SK-N-MC (cell line): ENCODE results near the gene SYNGR1.

ENCODE experiments used
- DNase-seq: peaks from one replicate; pipeline ENCODE4 v3.0.0-alpha.2; 2011; ENCODE audit warnings: low read depth, low spot score
- H3K27ac ChIP-seq: fragments of 200-600 bp; sonication (generic); 2 replicates; pipeline ENCODE4 v1.5.1; 2016; ENCODE audit warnings: mixed run types
- H3K36me3 ChIP-seq: fragments of 200-600 bp; sonication (generic); 2 replicates; pipeline ENCODE4 v1.6.1; 2017; ENCODE audit warnings: antibody characterized with exemption, low read length, mixed read lengths; ENCODE audit not compliant: insufficient read depth
- H3K4me3 ChIP-seq: fragments of 200-600 bp; sonication (generic); 2 replicates; pipeline ENCODE4 v1.5.1; 2016
- H3K9ac ChIP-seq: fragments of 200-600 bp; sonication (generic); 2 replicates; pipeline ENCODE4 v1.8.0; 2017; ENCODE audit warnings: mixed run types, mixed read lengths; ENCODE audit not compliant: insufficient read length
- H3K9me3 ChIP-seq: fragments of 200-600 bp; sonication (generic); 2 replicates; pipeline ENCODE4 v1.6.1; 2017; ENCODE audit warnings: low read depth, mild to moderate bottlenecking, antibody characterized with exemption, low read length, moderate library complexity, mixed read lengths
- EZH2 ChIP-seq: fragments of 200-600 bp; sonication (generic); IDR thresholded peaks from one replicate; pipeline ENCODE4 v1.6.1; 2017; ENCODE audit warnings: antibody characterized with exemption
- FOXP2 ChIP-seq: optimal IDR thresholded peaks from 2 replicates; pipeline ENCODE3; 2011; ENCODE audit warnings: mild to moderate bottlenecking, moderate library complexity; ENCODE audit not compliant: insufficient read depth; ENCODE audit errors: extremely low read length, control extremely low read depth
- POLR2AphosphoS5 ChIP-seq: IDR thresholded peaks from 2 replicates; pipeline ENCODE4 v1.6.1; 2012; ENCODE audit warnings: mild to moderate bottlenecking, low read depth, low read length, borderline replicate concordance

Gene SYNGR1

GRCh38 chr22:39426380-39427043 is 76.7 kb downstream of the SYNGR1 start:
- Histone ChIP-seq H3K9ac (no peak overlapping the region), H3K4me3 (no peak overlapping the region), H3K36me3 (peaks cover 19% of the 10 kb centered on the region), H3K9me3 (no peaks in the 10 kb centered on the region), H3K27ac (no peak overlapping the region)
- no peak for DNase-seq
- TF ChIP-seq FOXP2: no peak

GRCh38 chr22:39427751-39428596 is 78.2 kb downstream of the SYNGR1 start:
- Histone ChIP-seq H3K36me3 (peaks cover 12% of the 10 kb centered on the region), H3K9me3 (no peaks in the 10 kb centered on the region), H3K27ac (peak overlapping the region; percentile 52; the same call in 1 of the 2 replicates), H3K9ac (no peak overlapping the region), H3K4me3 (peak overlapping the region; percentile 49; the same call in 1 of the 2 replicates)
- TF ChIP-seq FOXP2: no peak
- no peak for TF ChIP-seq EZH2
- no peak for TF ChIP-seq POLR2AphosphoS5
- DNase-seq: no peak

DNA sequence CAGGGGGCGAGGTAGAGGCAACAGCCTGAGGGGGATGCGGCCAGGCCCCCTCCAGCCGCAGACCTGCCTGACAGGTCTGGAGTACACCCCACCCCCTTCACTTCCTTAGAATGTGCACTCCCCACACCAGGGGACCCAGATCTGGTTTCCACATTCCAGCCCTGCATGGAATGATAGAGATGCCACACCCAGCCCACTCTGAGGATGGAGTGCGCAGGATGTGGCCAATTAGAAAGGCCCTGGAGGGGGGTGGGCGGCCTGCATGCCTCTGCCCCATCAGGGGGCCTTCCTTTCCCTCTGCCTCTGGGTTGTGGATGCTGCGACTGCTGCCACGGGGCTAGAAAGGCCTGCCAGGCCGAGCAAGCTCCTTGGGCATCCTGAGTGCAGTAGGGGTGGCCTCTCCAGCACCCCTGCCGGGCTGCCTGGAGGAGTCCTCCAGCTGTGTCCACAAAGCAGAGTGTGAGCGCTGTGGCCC is 78.8 kb downstream of the SYNGR1 start:
- peak; percentile 50 for DNase-seq
- H3K9ac ChIP-seq: no peak overlapping the region

GRCh38 chr22:39429186-39429585 is 79.4 kb downstream of the SYNGR1 start:
- Histone ChIP-seq H3K4me3 (peak overlapping the region; percentile 49; the same call in 1 of the 2 replicates), H3K9me3 (no peaks in the 10 kb centered on the region), H3K36me3 (peaks cover 7% of the 10 kb centered on the region), H3K27ac (peak overlapping the region; percentile 2; the same call in 1 of the 2 replicates), H3K9ac (no peak overlapping the region)
- TF ChIP-seq FOXP2 (no peak), EZH2 (no peak), POLR2AphosphoS5 (no peak)
- DNase-seq: no peak

More for the DNA sequence above, 78.8 kb downstream of the SYNGR1 start:
- Histone ChIP-seq H3K36me3 (peaks cover 12% of the 10 kb centered on the region), H3K4me3 (peak overlapping the region; percentile 49; the same call in 1 of the 2 replicates), H3K27ac (peak overlapping the region; percentile 2; the same call in 1 of the 2 replicates), H3K9me3 (no peaks in the 10 kb centered on the region)
- peak; percentile 23 for TF ChIP-seq FOXP2
- no peak for TF ChIP-seq EZH2

DNA sequence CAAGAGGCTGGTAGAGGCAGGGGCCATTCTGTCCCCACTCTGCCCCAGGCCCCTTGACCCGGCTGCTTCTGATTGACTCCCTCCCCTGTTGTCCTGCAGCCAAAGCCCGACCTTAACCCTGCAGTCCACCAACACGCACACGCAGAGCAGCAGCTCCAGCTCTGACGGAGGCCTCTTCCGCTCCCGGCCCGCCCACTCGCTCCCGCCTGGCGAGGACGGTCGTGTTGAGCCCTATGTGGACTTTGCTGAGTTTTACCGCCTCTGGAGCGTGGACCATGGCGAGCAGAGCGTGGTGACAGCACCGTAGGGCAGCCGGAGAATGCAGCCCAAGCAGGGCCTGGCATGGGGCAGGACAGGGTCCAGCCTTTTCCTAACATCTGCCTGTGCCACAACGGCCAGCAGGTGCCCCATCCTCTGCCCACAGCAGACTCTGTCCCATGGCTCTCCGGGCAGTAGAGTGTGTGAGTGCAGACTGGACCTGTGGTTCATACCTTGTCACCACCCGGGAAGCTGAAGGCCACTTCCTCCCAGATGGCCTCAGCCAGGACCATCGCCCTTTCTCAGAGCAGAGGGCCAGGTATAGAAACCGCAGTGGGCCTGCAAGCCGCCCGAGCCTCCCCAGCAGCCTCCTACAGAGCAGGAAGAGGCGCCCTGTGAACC is 80.3 kb downstream of the SYNGR1 start:
- peaks cover 7% of the 10 kb centered on the region; the same call in 1 of the 2 replicates for H3K36me3 ChIP-seq
- TF ChIP-seq FOXP2 (no peak), POLR2AphosphoS5 (no peak), EZH2 (no peak)
- no peak for DNase-seq
- no peaks in the 10 kb centered on the region for H3K9me3 ChIP-seq
- H3K4me3 ChIP-seq: no peak overlapping the region
- H3K27ac ChIP-seq: no peak overlapping the region
- no peak overlapping the region for H3K9ac ChIP-seq

- TF ChIP-seq FOXP2 (no peak), POLR2AphosphoS5 (no peak), EZH2 (no peak)
- no peaks in the 10 kb centered on the region for H3K9me3 ChIP-seq
- no peak overlapping the region for H3K9ac ChIP-seq
- H3K4me3 ChIP-seq: no peak overlapping the region
- no peak for DNase-seq
- no peak overlapping the region for H3K27ac ChIP-seq
- peaks cover 7% of the 10 kb centered on the region; the same call in 1 of the 2 replicates for H3K36me3 ChIP-seq
Observed at GRCh38 chr22:39430576-39431150, 80.9 kb downstream of the SYNGR1 start.

DNA sequence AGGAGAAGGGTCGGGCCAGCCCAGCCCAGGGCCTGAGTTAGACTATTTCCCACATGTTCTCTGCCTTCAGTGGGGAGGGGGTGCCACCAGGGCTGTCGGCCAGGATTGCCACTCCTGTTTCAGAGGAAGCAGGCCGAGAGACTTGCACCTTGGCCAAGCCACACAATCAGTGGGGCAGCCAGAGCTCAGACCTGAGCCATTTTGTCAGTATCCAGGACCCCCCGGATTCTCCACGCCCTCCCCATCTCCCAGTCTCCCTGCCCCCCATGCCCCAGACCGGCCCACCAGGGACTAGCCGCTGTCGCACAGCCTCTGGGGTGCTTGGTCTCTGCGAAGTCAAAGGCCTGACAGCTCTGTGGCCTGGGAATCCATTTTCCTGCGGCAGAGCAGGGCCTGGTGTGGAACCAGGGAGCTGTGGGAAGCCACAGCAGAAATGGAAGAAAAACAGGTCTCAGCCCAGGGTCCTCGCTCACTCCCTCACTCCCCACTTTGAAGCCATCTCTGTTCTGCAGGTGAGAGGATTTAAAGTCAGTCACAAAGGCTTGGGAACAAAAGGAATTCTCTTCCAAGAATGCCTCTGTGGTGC is 81.5 kb downstream of the SYNGR1 start:
- no peak overlapping the region for H3K4me3 ChIP-seq
- H3K36me3 ChIP-seq: peaks cover 7% of the 10 kb centered on the region; the same call in 1 of the 2 replicates
- H3K9me3 ChIP-seq: no peaks in the 10 kb centered on the region
- no peak for TF ChIP-seq POLR2AphosphoS5
- TF ChIP-seq FOXP2: no peak
- TF ChIP-seq EZH2: no peak
- H3K9ac ChIP-seq: no peak overlapping the region
- H3K27ac ChIP-seq: no peak overlapping the region
- no peak for DNase-seq
